Measurements from ENCODE around the gene LNP1. TPM values are rescaled to one million over a fixed set of nuclear protein-coding genes. Genes with fewer than 3 reads are reported as not detected.

LNP1 gene
- total RNA-seq, 4 donors from 2014 or later, result 1.8 to 3.7 (median 2.4) TPM

GRCh38 chr3:100401674-100402041 is 319 bp downstream of the LNP1 start:
- no peaks in the 10 kb centered on the region for H3K9me3 ChIP-seq
- H3K4me3 ChIP-seq, result peak overlapping the region; percentile 73 to 99 (median 92)
- intact Hi-C loops (cut with DNase I), result loop anchor here (5.0 kb wide), 1 partner anchor 584 kb away; the partner anchor contains the start of gene CMSS1
- DNase-seq (ENCODE audit: extremely low spot score), result peak; percentile 91
- H3K36me3 ChIP-seq, result no peaks in the 10 kb centered on the region
- H3K27me3 ChIP-seq, result no peaks in the 10 kb centered on the region
- peak overlapping the region; percentile 88 to 97 (median 92) for H3K27ac ChIP-seq (replicated peaks in 1 of 4)
- TF ChIP-seq POLR2AphosphoS5 (IDR thresholded peaks at IDR 0.05) (no peak), CTCF (IDR thresholded peaks at IDR 0.05) (no peak), EP300 (IDR thresholded peaks at IDR 0.05) (no peak), POLR2A (IDR thresholded peaks at IDR 0.05; ENCODE audit: low read depth) (no peak)
- H3K4me1 ChIP-seq, result peaks cover 38 to 56% (median 53%) of the 10 kb centered on the region in 4 donors
- WGBS, result under 1% methylated on average over 22 of the region's 23 CpGs

GRCh38 chr3:100402256-100402655 is 917 bp downstream of the LNP1 start:
- Histone ChIP-seq H3K27ac (replicated peaks in 1 of 4) (peak overlapping the region; percentile 88 to 97 (median 92)), H3K36me3 (no peaks in the 10 kb centered on the region), H3K27me3 (no peaks in the 10 kb centered on the region), H3K4me3 (peak overlapping the region; percentile 73 to 99 (median 92)), H3K4me1 (peaks cover 32 to 52% (median 48%) of the 10 kb centered on the region in 4 donors), H3K9me3 (peaks cover 0 to 1% (median 0%) of the 10 kb centered on the region in 4 donors)
- no peak for DNase-seq (ENCODE audit: extremely low spot score)
- TF ChIP-seq POLR2AphosphoS5 (IDR thresholded peaks at IDR 0.05) (no peak), POLR2A (IDR thresholded peaks at IDR 0.05; ENCODE audit: low read depth) (no peak), EP300 (IDR thresholded peaks at IDR 0.05) (no peak), CTCF (IDR thresholded peaks at IDR 0.05) (no peak)
- WGBS, result 2% methylated on average over 2 of the region's 2 CpGs
- intact Hi-C loops (cut with DNase I), result loop anchor here (5.0 kb wide), 1 partner anchor 585 kb away; the partner anchor contains the start of gene CMSS1

GRCh38 chr3:100402891-100403290 is 1.6 kb downstream of the LNP1 start:
- H3K4me1 ChIP-seq, result peaks cover 26 to 46% (median 45%) of the 10 kb centered on the region in 4 donors
- no peak for DNase-seq (ENCODE audit: extremely low spot score)
- peak overlapping the region; percentile 73 to 99 (median 92) for H3K4me3 ChIP-seq
- intact Hi-C loops (cut with DNase I), result loop anchor here (5.0 kb wide), 1 partner anchor 586 kb away; the partner anchor contains the start of gene CMSS1
- H3K27ac ChIP-seq (replicated peaks in 1 of 4), result peak overlapping the region in 1 of 4 donors; percentile 88
- WGBS, result 48% methylated on average over 2 of the region's 2 CpGs
- no peak for TF ChIP-seq POLR2A (IDR thresholded peaks at IDR 0.05; ENCODE audit: low read depth)
- TF ChIP-seq CTCF (IDR thresholded peaks at IDR 0.05), result no peak
- TF ChIP-seq POLR2AphosphoS5 (IDR thresholded peaks at IDR 0.05), result no peak
- no peak for TF ChIP-seq EP300 (IDR thresholded peaks at IDR 0.05)
- H3K36me3 ChIP-seq, result no peaks in the 10 kb centered on the region
- peaks cover 0 to 8% (median 0%) of the 10 kb centered on the region in 4 donors for H3K9me3 ChIP-seq
- H3K27me3 ChIP-seq, result no peaks in the 10 kb centered on the region

- 60% methylated on average over 5 of the region's 5 CpGs for WGBS
- H3K4me1 ChIP-seq, result peaks cover 22 to 41% (median 40%) of the 10 kb centered on the region in 4 donors
- TF ChIP-seq CTCF (IDR thresholded peaks at IDR 0.05) (no peak), EP300 (IDR thresholded peaks at IDR 0.05) (no peak), POLR2AphosphoS5 (IDR thresholded peaks at IDR 0.05) (no peak), POLR2A (IDR thresholded peaks at IDR 0.05; ENCODE audit: low read depth) (no peak)
- no peaks in the 10 kb centered on the region for H3K36me3 ChIP-seq
- intact Hi-C loops (cut with DNase I), result loop anchor here (5.0 kb wide), 1 partner anchor 586 kb away; the partner anchor contains the start of gene CMSS1
- H3K4me3 ChIP-seq, result peak overlapping the region in 3 of 4 donors; percentile 86 to 99 (median 97)
- H3K27ac ChIP-seq (replicated peaks in 1 of 4), result no peak overlapping the region
- DNase-seq (ENCODE audit: extremely low spot score), result no peak
- peaks cover 0 to 12% (median 0%) of the 10 kb centered on the region in 4 donors for H3K9me3 ChIP-seq
- no peaks in the 10 kb centered on the region for H3K27me3 ChIP-seq
These were observed 2.3 kb downstream of the LNP1 start for GRCh38 chr3:100403362-100404249.
